ENCODE results near the gene KSR1. TPM values are rescaled to one million over a fixed set of nuclear protein-coding genes. Genes with fewer than 3 reads are reported as not detected.

KSR1 gene
- total and polyA plus RNA-seq, 9 of the 15 experiments (the other 6 are each of a cell fraction or from before 2014, with no cell fraction given) = 1.4 to 51.7 (median 18.4) TPM

- TF ChIP-seq DLX4 (CRISPR knock-in tag; IDR thresholded peaks at IDR 0.05) (no peak), GTF3C2 (IDR thresholded peaks at IDR 0.05; ENCODE audit: borderline replicate concordance, extremely low read depth, insufficient read length) (no peak), ZBTB7A (IDR thresholded peaks at IDR 0.05; ENCODE audit: borderline replicate concordance, control insufficient read depth, low read depth, low read length) (no peak), CHD4 (IDR thresholded peaks at IDR 0.05; ENCODE audit: insufficient read depth, insufficient replicate concordance, low read depth, low read length, poor library complexity, severe bottlenecking) (no peak), SFPQ (IDR thresholded peaks at IDR 0.05; ENCODE audit: low read depth, low read length) (no peak), OTX1 (CRISPR knock-in tag; IDR thresholded peaks at IDR 0.05) (no peak), ZNF830 (CRISPR knock-in tag; IDR thresholded peaks at IDR 0.05) (no peak), ZBTB8A (IDR thresholded peaks at IDR 0.05; ENCODE audit: partially characterized antibody) (no peak), NBN (IDR thresholded peaks at IDR 0.05; ENCODE audit: low read depth) (no peak), ZBTB2 (IDR thresholded peaks at IDR 0.05) (no peak), ZNF347 (CRISPR knock-in tag; IDR thresholded peaks at IDR 0.05; ENCODE audit: low read depth) (no peak), ARHGAP35 (IDR thresholded peaks at IDR 0.05; ENCODE audit: partially characterized antibody) (no peak), MYNN (IDR thresholded peaks at IDR 0.05) (peak; percentile 18; the same call in 1 of the 2 replicates), MYNN (CRISPR knock-in tag; IDR thresholded peaks at IDR 0.05) (no peak)
Measured at GRCh38 chr17:27578718-27579085, 122.5 kb downstream of the KSR1 start (continued).
